Stimulated activated CD4-positive, alpha-beta T cell treated with anti-CD3 and anti-CD28 coated beads, Interleukin-2, amount 100 ng/mL, for 4 hours (primary cell): ENCODE measurements around the gene IL32.

Experiments
- DNase-seq: peaks from one replicate; pipeline ENCODE4 v3.0.0-alpha.2; 2020; ENCODE audit warnings: low read depth

The IL32 gene

GRCh38 chr16:3091551-3091950, 26.1 kb downstream of the IL32 start:
- no peak for DNase-seq

- no peak for DNase-seq
These were observed 27.1 kb downstream of the IL32 start for GRCh38 chr16:3092501-3092941.

GRCh38 chr16:3094289-3095027, 29.0 kb downstream of the IL32 start:
- peak; percentile 33 for DNase-seq

GRCh38 chr16:3095869-3096268, 30.4 kb downstream of the IL32 start:
- DNase-seq = peak; percentile 41

- no peak for DNase-seq
These were observed 30.9 kb downstream of the IL32 start for GRCh38 chr16:3096362-3096761.

GRCh38 chr16:3097266-3097665, 31.8 kb downstream of the IL32 start:
- DNase-seq = no peak

GRCh38 chr16:3098459-3099394, 33.3 kb downstream of the IL32 start, which contains the start of gene ZSCAN10:
Gene ZSCAN10, minus strand, starts transcription at chr16:3099294. Its CDS starts 6,357 bp downstream, at chr16:3092937.
- no peak for DNase-seq

GRCh38 chr16:3099395-3099731, 33.9 kb downstream of the IL32 start:
- DNase-seq = no peak

- DNase-seq = peak; percentile 91
These were observed 34.5 kb downstream of the IL32 start for GRCh38 chr16:3099732-3100499.

GRCh38 chr16:3101018-3101840, 35.8 kb downstream of the IL32 start:
- DNase-seq = peak; percentile 29

- no peak for DNase-seq
These were observed 36.5 kb downstream of the IL32 start for GRCh38 chr16:3101841-3102470.

- DNase-seq = peak; percentile 83
These were observed 40.9 kb downstream of the IL32 start for GRCh38 chr16:3106205-3106928.

GRCh38 chr16:3112058-3112880, 46.8 kb downstream of the IL32 start, which contains the start of gene ZNF205:
Gene ZNF205, plus strand, starts transcription at chr16:3112586. Its CDS starts 845 bp downstream, at chr16:3113431.
- no peak for DNase-seq

GRCh38 chr16:3112881-3113574, 47.6 kb downstream of the IL32 start:
- no peak for DNase-seq

- no peak for DNase-seq
These were observed 48.5 kb downstream of the IL32 start for GRCh38 chr16:3113765-3114479.

- no peak for DNase-seq
These were observed 49.6 kb downstream of the IL32 start for GRCh38 chr16:3115003-3115402.

- no peak for DNase-seq
These were observed 50.1 kb downstream of the IL32 start for GRCh38 chr16:3115561-3115960.
